ENCODE measurements around the gene STAC.

The STAC gene

GRCh38 chr3:36596419-36596818 is 216.1 kb downstream of the STAC start:
- no peak for DNase-seq

- no peak for DNase-seq
Observed at GRCh38 chr3:36597422-36597821, 217.1 kb downstream of the STAC start.
